Activated CD4-positive, CD25-positive, alpha-beta regulatory T cell (primary cell): ENCODE results near the gene PPP1R2C.

ENCODE experiments used
- DNase-seq, 4 experiments: peaks; one replicate each; lab custom pipeline; 2025; lab: John Stamatoyannopoulos, UW

The PPP1R2C gene

DNA sequence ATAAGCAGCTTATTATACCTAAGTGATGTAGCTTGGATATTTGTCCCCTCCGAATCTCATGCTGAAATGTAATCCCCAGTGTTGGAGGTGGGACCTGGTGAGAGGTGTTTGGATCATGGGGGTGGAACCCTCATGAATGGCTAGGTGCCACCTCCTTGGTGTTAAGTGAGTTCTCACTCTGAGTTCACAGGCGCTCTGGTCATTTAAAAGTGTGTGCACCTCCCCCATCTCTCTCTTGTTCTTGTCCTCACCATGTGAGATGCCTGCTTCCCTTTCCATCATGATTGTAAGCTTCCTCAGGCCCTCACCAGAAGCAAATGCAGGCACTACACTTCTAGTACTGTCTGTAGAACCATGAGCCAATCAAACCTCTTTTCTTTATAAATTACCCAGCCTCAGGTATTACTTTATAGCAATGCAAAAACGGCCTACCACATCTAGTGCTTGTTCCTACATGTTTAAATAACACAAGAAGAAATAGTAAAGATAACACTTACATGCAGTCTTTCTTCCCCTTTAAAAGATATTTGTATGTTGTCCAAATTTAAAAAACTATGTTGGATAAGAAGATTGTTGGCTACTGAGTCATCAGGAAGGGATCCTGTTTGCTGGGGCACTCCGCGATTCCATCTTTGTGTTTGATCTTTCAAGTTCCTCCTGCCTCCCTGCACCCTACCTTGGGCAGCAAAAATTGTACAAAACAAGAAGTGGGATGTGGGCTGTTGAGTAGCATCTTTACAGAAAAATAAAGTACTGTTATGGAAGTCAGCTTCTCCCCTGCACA is 29.7 kb downstream of the PPP1R2C start:
- DNase-seq: no peak

DNA sequence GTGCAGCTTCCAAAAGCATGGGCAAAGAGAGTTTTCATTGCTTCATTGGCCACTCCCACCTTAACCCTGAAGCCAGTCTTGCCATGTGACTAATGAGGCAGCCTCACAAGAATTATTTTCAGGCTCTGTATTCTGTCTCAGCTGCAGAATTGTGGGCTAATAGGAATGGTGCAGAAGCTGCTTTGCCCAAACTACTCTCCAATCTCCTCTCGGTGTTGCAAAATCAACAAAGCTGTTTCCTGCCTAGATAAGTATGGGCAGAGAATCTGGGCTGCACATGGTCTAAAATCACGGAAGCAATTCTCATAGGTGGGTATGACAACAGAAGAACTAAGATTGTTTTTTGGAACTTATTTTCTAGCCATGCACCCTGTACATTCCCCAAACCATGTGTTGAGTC is 31.4 kb downstream of the PPP1R2C start:
- DNase-seq: no peak

DNA sequence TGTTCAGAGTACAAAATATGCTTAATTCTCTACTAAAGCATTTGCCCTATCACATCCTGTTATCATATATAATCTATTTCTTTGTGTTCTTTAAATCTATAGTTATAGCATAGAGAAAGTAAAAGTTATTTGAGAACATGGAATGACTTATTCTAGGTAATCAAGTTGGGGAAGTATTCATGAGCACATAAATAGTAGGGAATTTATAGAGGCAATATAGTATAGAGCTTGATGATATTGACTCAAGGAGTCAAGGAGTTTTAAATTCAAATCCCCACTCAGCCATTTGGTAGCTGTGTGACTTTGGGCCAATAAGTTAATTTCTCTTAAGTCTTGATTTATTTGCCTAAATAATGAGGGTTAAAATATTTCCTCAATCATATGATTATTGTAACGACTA is 37.5 kb downstream of the PPP1R2C start:
- DNase-seq: no peak

DNA sequence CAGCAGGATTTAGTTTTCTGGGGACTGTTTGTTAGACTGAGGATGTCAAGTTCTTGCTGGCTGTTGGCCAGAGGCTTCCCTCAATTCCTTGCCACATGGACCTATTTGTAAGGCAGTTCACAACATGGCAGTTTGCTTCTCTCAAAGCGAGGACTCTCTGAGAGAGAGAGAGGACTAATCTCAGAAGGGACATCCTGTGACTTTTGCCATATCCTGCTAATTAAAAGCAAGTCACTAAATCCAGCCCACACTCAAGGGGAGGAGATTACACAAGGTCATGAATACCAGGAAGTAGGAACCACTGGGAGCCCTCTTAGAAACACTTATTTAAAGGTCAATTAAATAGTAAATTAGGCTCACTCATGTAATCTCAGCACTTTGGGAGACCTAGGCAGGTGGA is 38.2 kb downstream of the PPP1R2C start:
- DNase-seq: no peak

DNA sequence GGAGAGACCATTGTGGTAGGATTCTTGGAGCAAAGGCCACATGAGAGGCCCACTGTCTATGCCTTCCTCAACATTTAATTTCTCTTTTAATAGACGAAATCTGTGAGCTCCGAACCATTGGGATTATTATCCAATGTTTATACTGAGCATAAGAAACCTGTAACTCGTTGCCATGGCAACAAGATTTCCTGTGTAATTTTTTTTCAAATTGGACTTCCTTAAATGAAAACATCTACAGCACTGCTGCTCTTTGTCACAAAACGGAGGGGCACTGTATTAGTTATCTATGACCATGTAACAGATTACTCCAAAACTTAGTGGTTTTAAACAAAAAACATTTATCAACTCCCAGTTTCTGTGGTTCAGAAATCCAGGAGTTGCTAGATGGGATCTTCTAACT is 38.7 kb downstream of the PPP1R2C start:
- DNase-seq: no peak

DNA sequence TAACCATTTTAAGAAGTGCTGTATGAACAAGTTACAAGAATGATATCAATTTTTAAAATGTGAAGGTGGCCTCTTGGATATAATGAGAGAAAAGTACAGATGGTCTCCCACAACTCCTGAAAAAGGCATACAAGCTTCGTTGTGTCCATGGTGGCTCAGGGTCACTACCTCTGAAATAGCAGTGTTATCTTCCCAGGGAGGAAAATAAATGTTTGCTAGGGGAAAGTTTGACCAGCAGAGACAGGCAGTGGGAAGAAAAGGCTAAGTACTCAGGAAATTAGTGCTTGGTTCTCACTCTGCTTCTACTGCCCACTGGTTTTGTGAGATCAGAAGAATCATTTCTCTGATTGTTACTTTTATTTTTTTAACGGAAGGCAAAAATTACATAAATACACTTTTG is 39.4 kb downstream of the PPP1R2C start:
- no peak for DNase-seq

DNA sequence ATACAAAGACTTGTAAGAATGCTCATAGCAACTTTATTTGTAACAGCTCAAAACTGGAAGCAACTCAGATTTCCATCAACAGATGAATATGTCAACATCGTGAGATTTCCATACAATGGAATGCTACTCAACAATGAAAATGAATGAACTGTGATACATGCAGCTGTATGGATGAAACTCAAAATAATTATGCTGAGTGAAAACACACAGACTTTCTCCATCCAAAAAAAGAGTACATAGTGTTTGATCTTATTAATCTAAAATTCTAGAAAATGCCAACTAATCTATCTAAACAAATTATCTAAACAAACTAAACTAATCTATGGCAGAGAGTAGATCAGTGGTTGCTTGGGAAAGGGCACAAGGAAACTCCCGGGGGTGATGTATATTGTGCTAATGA is 42.7 kb downstream of the PPP1R2C start:
- no peak for DNase-seq

DNA sequence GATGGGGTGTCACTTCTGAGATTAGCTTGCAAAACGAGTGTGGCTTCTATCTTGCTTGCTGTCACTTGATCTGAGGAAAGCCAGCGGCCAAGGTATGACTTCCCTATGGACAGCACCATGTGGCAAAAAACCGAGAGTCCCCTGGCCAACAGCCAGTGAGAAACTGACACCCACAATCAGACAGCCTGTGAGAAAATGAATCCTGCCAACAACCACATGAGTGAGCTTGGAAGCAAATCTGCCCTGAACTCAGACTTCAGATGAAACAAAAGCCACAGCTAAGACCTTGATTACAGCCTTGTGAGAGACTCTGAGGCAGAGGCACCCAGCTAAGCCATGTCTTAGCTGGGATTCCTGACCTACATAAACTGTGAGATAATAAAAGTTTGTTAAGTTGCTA is 45.5 kb downstream of the PPP1R2C start:
- DNase-seq: no peak
